MCF 10A (cell line): ENCODE data around the gene FPR2. TPM values are rescaled to one million over a fixed set of nuclear protein-coding genes. Genes with fewer than 3 reads are reported as not detected.
"Not testable (repeated sequence)": the region's sequence is repeated elsewhere in the genome, so short reads cannot be mapped to it uniquely, and the experiment has no call there.

Source experiments
- BruUV-seq: library from RNA; stranded (reverse); fragments of 400-500 nt; replicated peaks from 2 replicates; lab custom pipeline; 2021; lab: Mats Ljungman, UMichigan
- CTCF ChIA-PET: fragments of 300-600 bp; sonication (Branson Sonifier 250); formaldehyde crosslinking; extraction: SDS; loops from one replicate; lab custom pipeline; 2021; ENCODE audit warnings: antibody characterized with exemption, inconsistent platforms; lab: Yijun Ruan, JAX
- POLR2A ChIA-PET: fragments of 300-600, 350-650 bp; sonication (Branson Sonifier 250); formaldehyde crosslinking; extraction: SDS; loops from one replicate; lab custom pipeline; 2020; ENCODE audit warnings: antibody characterized with exemption, inconsistent platforms; lab: Yijun Ruan, JAX
- DNase-seq: peaks from one replicate; pipeline ENCODE4 v3.0.0-alpha.2; 2018; ENCODE audit not compliant: unreplicated experiment
- H3K27ac Mint-ChIP-seq: one replicate; pipeline ENCODE4 v1.8.0; 2022; ENCODE audit warnings: mild to moderate bottlenecking, low read depth, mixed read lengths; ENCODE audit not compliant: unreplicated experiment
- H3K27me3 Mint-ChIP-seq: one replicate; pipeline ENCODE4 v1.8.0; 2022; ENCODE audit warnings: mixed read lengths; ENCODE audit not compliant: insufficient read depth, unreplicated experiment
- H3K36me3 Mint-ChIP-seq: one replicate; pipeline ENCODE4 v1.8.0; 2022; ENCODE audit warnings: mild to moderate bottlenecking, moderate library complexity, mixed read lengths; ENCODE audit not compliant: insufficient read depth, unreplicated experiment
- H3K4me1 Mint-ChIP-seq: one replicate; pipeline ENCODE4 v1.8.0; 2022; ENCODE audit warnings: mixed read lengths; ENCODE audit not compliant: insufficient read depth, unreplicated experiment
- H3K4me3 Mint-ChIP-seq: one replicate; pipeline ENCODE4 v1.8.0; 2022; ENCODE audit warnings: mild to moderate bottlenecking, moderate library complexity, mixed read lengths; ENCODE audit not compliant: unreplicated experiment
- H3K9me3 Mint-ChIP-seq: one replicate; pipeline ENCODE4 v1.8.0; 2022; ENCODE audit warnings: mixed read lengths; ENCODE audit not compliant: unreplicated experiment
- CTCF ChIP-seq: fragments of 200-600 bp; IDR thresholded peaks from one replicate; pipeline ENCODE4 v1.8.0; 2022; ENCODE audit warnings: antibody characterized with exemption, mild to moderate bottlenecking; ENCODE audit not compliant: unreplicated experiment
- intact Hi-C: fragments of 100-400 bp; cut with micrococcal nuclease; formaldehyde crosslinking; loops from 2 replicates; pipeline ENCODE4 v1.14.1; 2022
- total RNA-seq: library from RNA; stranded (reverse); gene quantifications from 2 replicates; pipeline ENCODE4 v1.2.3, GENCODE V29; 2022

FPR2 gene
- total RNA-seq, 1 experiment from 2014 or later: not detected

- no TSS peak for BruUV-seq
- no peaks in the 10 kb centered on the region for H3K36me3 Mint-ChIP-seq
- H3K27ac Mint-ChIP-seq: no peak overlapping the region
- no peak overlapping the region for H3K4me3 Mint-ChIP-seq
- DNase-seq: no peak
- ChIA-PET CTCF (interaction anchor here (0.7 kb wide), 1 partner anchor 13 kb away, joined by 4 read pairs; no protein-coding TSS in a partner anchor), POLR2A (interaction anchor here (0.7 to 1.5 kb wide), 3 partner anchors 23 to 61 kb away, joined by 3 read pairs; no protein-coding TSS in a partner anchor)
- H3K27me3 Mint-ChIP-seq: peaks cover 16% of the 10 kb centered on the region
- no peaks in the 10 kb centered on the region for H3K9me3 Mint-ChIP-seq
- H3K4me1 Mint-ChIP-seq: peaks cover 8% of the 10 kb centered on the region
- intact Hi-C loops: no loop called here
- TF ChIP-seq CTCF: no peak
Observed at GRCh38 chr19:51765086-51765485, 4.1 kb downstream of the FPR2 start.

- H3K27me3 Mint-ChIP-seq: peaks cover 16% of the 10 kb centered on the region
- POLR2A ChIA-PET: no interaction called here
- TF ChIP-seq CTCF: no peak
- peaks cover 8% of the 10 kb centered on the region for H3K4me1 Mint-ChIP-seq
- H3K36me3 Mint-ChIP-seq: no peaks in the 10 kb centered on the region
- no peak overlapping the region for H3K4me3 Mint-ChIP-seq
- intact Hi-C loops: no loop called here
- BruUV-seq: no TSS peak
- H3K27ac Mint-ChIP-seq: no peak overlapping the region
- no peak for DNase-seq
- no peaks in the 10 kb centered on the region for H3K9me3 Mint-ChIP-seq
- CTCF ChIA-PET: no interaction called here
Observed at GRCh38 chr19:51766461-51766860, 5.5 kb downstream of the FPR2 start.

- ChIA-PET POLR2A (no interaction called here), CTCF (interaction anchor here (0.6 to 1.1 kb wide), 6 partner anchors 38 to 1559 kb away, joined by 3 to 8 read pairs (median 4); no protein-coding TSS in a partner anchor)
- TF ChIP-seq CTCF: no peak
- no peaks in the 10 kb centered on the region for H3K9me3 Mint-ChIP-seq
- no peaks in the 10 kb centered on the region for H3K36me3 Mint-ChIP-seq
- BruUV-seq: no TSS peak
- peaks cover 15% of the 10 kb centered on the region for H3K27me3 Mint-ChIP-seq
- no peak overlapping the region for H3K4me3 Mint-ChIP-seq
- no peak overlapping the region for H3K27ac Mint-ChIP-seq
- intact Hi-C loops: no loop called here
- peak; percentile 25 for DNase-seq
- no peaks in the 10 kb centered on the region for H3K4me1 Mint-ChIP-seq
Observed at GRCh38 chr19:51771376-51772130, 10.6 kb downstream of the FPR2 start.

GRCh38 chr19:51772977-51773376, 12.0 kb downstream of the FPR2 start:
- ChIA-PET POLR2A (no interaction called here), CTCF (no interaction called here)
- Mint-ChIP-seq H3K27me3 (peaks cover 15% of the 10 kb centered on the region), H3K27ac (no peak overlapping the region), H3K4me3 (no peak overlapping the region), H3K4me1 (peaks cover 3% of the 10 kb centered on the region), H3K9me3 (no peaks in the 10 kb centered on the region), H3K36me3 (no peaks in the 10 kb centered on the region)
- TF ChIP-seq CTCF: no peak
- no peak for DNase-seq
- intact Hi-C loops: no loop called here
- BruUV-seq: no TSS peak

- ChIA-PET CTCF (interaction anchor here (0.6 to 5.3 kb wide), 16 partner anchors 9 to 1440 kb away, joined by 3 to 138 read pairs (median 6); partner anchors contain the start of genes FPR1 and FPR2), POLR2A (interaction anchor here (0.7 to 3.8 kb wide), 2 partner anchors 66 to 439 kb away, joined by 3 to 27 read pairs; no protein-coding TSS in a partner anchor)
- not testable (repeated sequence) for H3K4me3 Mint-ChIP-seq, H3K27ac Mint-ChIP-seq, BruUV-seq, H3K36me3 Mint-ChIP-seq, H3K9me3 Mint-ChIP-seq, H3K4me1 Mint-ChIP-seq, DNase-seq
- intact Hi-C loops: loop anchor here (5.0 kb wide), 1 partner anchor 49 kb away; no protein-coding TSS in a partner anchor
- peaks cover 15% of the 10 kb centered on the region for H3K27me3 Mint-ChIP-seq
Observed at GRCh38 chr19:51776561-51776960, 15.6 kb downstream of the FPR2 start.
